Inferior parietal cortex (tissue), 1 donor: ENCODE data around the gene CASP7.
A peak's percentile ranks its signal among the peaks of the same experiment; 100 is the strongest.
"Not testable (repeated sequence)": the region's sequence is repeated elsewhere in the genome, so short reads cannot be mapped to it uniquely, and the experiment has no call there.

Source experiments
- DNase-seq: peaks from one replicate; pipeline ENCODE4 v3.0.0-alpha.2; 2016; ENCODE audit errors: extremely low spot score

The CASP7 gene

DNA sequence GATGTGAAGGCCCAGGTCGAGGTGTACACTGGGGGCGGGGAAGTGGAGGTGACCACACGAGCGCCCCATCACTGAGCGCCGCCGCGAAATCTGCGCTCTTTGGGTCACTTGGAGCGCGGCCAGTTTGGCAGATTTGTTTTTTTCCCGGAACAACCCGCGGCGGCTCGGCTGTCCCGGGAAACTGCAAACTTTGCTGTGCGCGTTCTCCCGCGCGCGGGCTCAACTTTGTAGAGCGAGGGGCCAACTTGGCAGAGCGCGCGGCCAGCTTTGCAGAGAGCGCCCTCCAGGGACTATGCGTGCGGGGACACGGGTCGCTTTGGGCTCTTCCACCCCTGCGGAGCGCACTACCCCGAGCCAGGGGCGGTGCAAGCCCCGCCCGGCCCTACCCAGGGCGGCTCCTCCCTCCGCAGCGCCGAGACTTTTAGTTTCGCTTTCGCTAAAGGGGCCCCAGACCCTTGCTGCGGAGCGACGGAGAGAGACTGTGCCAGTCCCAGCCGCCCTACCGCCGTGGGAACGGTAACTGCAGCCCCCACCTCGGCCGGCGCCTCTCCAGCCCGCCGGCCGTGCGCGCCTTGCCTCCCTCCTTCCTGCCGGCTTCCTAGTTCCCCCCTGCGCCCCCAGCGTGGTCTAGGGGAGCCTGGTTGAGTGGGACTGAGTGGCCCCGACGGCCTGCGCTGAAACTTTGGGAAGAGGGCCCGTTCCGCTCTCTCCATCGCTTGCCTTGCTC lies at the start of gene CASP7:
Gene CASP7, plus strand, starts transcription at position 450 of the 727 bp plus-strand sequence. CDS start 17,582 bp downstream, outside the sequence.
- DNase-seq: peak; percentile 44

DNA sequence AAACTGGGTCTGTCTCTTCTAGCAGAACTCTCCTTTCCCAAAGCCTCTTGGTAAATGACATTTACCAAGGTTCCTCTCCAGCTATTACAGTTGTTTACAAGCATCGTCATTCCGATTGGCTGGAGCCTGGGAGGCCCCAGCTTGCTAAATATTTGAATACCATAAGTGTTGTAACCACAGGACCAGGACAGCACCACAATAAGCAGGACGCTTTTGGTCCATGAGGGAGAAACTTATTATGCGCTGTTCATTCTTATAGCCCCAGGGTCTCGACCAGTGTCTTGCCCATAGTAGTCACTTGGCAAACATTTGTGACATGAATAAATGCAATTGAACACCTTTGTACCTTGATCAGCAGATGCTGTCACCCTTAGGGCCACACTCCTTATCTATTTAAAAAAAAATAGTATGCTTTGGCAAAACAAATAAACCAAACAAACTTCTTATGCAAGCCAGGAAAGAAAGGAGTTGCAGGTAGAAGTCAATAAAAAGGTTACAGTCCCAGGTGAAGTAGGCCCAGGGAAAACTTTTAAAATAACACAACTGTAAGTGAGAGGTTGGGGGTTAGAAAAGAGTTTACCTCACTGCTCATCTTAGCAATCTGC lies 48.7 kb upstream of the CASP7 start:
- DNase-seq: no peak

DNA sequence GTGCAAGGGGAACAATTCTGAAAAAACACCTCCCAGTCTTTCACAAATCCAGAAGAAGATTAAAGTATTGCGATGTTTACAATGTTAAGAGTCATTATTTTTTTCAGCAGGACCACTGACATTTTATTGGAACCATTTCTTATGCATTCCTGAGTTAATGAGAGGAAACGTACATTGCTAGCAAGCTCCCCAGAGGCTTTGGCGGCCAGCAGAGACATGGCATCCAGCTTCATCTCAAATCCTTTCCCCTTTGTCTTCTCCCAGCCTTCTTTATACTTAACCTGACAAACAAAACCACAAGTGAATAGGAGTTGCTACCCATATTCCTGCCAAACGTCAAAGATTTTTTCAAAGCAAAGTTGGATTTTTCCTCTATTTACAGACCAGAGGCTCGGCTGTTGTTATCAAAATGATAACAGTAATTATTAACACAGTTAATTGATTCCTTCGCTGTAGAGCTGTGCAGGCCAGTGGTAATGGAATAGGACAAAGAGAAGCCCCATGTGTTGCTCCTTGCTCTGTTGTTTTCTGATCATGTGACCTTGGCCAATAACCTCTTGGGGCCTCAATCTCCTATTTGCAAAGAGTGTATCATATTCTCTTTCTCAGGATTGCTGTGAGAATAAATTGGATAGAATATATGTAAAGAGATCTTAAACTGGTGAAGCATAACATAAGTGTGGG lies 47.9 kb upstream of the CASP7 start:
- DNase-seq: no peak

DNA sequence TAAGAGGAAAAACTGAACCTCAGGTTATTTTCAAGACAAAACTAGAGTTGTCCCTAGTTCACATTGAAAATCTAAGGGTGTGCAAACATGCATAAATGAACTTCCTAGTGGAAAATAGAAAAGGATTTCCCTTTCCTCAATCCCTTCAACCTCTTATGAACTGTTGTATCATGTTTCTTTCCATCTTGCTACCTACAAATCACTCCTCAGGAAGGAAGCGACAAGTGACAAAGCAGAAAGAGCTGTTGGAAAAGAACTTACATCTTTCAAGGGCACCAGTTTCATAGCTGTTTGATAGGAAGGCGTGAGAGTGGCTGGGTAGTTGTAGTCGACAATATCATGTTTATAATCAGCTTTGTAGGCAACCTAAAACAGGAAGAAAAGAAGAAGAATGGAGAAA lies 39.7 kb upstream of the CASP7 start:
- no peak for DNase-seq

DNA sequence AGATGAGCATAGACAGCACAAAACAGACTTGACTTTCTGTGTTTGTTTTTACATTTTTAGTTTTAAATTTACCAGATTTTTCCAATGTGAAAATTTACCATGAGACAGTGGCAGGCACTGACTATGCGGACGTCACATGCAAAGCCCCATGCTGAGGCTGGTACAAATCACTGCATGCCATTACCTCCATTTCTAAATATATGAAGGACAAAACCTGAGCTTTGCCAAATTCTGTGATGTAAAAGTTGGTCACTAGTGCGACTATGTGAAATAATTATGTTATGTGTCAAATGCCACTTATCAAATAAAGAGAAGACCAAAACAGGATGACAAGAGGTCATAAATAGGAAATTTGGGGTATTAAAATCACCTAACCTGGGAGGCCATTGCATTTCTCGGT lies 38.0 kb upstream of the CASP7 start:
- no peak for DNase-seq

DNA sequence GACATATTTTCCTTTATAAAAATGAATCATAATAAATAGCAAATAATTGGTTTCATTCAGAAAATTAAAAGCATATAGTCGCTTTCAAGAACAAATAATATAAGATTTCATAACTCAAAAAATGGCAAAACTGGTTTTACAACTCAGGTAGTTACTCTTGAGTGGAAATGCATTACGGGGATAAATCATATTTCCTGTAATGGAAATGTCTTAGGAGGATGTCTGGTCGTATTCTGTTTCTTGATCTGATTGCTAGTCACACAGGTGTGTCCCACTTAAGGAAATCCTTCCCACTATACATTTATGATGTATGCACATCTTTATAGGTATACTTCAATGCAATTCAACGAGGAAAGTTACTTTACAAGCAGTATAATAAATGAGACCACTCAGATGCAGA lies 36.5 kb upstream of the CASP7 start:
- DNase-seq: no peak

DNA sequence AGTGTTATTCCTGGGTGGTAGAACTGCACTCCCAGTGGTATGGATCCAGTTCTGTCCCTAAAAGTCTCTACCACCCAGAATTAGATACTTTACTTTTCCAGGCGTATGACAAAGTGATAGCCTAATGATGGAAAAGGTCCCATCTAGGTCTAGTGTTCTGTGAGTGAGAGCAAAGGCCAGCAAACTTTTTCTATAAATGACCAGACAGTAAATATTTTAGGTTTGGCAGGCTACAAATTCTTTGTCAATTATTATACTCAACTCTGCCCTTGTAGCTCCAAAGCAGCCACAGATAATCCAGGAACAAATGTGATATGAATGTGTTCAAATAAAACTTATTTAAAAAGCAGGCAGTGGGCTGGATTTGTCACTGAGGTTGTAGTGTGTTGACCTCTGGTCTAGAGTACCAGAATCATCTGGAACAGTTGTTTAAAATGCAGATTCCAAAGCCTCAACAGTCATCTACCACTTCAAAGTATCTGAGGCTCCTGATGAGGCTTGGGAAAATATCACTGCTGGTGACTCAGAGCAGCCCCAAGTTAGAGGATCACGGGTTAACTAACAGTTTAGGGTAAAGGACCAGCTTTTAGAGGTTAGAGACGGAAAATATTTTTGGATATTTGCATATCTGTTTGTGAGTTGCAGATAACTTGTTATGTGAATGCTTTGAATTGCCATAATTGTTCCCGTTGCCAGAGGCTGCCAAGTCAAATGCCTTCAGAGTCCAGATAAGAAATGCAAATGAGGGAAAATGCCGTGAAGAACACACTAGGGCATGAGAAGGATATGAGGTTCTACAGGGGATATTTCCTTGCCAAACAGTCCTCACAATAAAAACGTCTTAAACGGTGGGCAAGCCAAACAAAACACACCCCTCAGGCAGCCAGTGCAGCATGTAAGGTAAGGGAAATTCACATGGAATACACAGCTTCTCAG lies 35.3 kb upstream of the CASP7 start:
- no peak for DNase-seq

DNA sequence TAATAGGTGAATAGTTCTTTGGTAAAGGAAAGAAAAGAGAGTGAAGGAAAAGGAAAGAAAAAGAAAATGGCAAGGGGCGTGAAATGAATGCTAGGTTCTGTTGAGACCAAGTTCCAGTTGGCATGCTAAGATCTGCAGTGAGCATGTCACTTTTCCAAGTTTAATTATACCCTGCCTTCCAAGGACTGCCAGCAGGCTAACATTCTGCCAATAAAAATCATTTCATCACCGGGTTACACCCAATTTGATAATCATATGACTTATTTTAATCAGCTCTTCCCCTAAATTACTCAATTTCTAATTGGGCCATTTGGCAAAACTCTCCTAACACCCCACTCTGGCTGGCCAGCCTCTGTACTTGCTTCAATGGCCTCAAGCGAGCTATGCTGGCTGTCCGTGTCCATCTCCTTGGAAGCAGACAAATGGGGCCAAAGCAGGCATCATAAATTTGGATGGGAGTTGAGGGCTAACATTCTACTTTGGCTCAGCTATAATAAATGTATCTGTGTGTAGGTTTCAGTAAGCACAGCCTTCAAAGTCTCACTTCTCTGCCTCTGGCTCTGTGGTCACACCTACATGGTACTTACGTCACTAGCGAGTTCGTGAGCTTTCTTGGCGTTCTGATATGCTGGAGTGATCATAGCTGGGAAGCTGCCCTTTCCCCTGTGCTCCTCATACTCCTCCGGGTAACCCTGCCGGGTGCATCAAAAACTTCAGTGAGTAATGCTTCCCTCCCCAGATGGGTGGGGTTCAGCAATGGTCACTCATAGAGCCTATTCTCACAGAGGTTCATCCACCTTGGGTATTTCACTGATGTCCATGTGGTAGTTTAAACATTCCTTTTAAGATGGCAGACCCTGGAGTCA lies 33.1 kb upstream of the CASP7 start:
- DNase-seq: peak; percentile 24

DNA sequence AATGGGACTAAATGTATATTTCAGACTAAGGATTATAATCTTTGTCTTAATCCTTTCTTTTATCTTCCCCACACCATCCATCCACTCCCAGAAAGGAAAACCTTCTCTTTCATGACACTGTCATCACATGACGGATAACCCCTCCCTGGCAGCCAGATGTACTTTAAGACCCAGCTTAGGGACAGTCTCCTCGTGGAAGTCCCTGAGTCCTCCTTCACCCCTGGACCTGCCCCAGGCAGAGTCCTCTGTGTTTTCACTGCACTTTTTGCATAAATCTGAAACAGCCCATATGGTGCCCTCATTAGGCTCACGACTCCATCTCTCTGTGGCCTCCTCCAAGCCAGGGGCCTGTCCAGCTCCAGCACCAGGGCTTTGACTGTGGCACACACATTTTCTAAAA lies 31.9 kb upstream of the CASP7 start:
- DNase-seq: no peak

DNA sequence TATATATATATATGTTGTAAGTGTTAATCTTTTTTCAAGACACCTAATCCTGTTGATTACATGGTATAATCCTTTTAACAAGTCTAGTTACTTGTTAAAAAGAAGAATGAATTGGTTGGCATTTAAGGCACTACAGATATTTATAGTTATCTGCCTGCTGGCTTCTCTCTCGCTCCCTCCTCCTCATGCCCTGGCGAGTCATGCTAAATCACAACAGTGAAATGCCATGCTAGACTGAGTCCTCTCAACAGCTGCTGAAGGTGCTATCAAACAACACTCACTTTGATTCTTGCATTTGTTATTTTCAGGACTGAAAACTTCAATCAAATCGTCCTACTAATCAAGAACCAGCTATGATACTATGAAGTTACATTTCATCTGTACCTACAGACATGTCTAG lies 31.2 kb upstream of the CASP7 start:
- peak; percentile 22 for DNase-seq

DNA sequence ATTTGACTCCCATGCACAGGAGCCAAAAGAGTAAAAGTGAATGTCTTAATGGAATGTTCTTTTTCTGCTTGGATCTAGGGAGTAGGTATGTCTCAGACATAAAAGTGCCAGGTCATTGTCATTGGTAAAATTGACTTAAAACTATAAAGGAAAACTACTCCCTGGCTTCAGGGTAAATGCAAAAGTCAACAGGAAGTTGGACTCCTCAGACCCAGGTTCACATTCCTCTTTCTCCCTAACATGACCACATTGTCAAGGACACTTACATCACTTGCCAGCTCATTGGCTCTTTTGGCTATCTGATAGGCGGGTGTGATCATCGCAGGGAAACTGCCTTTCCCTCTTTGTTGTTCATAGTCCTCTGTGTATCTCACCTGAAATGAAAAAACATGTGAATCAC lies 29.5 kb upstream of the CASP7 start:
- DNase-seq: no peak

DNA sequence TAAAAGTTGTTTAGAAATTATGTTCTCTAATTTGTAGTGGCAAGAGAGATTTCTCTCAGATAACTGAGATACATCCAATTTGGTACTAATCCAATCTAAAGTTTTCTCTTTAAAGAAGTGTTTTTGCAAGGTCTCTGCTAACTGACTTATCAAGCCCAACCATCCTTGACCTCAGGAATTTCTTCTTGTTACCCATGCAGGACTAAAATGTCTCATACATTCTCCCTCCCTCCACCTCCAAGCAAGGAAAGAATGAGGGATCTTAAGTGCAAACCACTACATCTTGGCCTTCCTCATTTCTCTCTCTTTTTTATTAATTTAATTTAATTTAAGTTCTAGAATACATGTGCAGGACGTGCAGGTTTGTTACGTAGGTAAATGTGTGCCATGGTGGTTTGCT lies 28.7 kb upstream of the CASP7 start:
- no peak for DNase-seq

DNA sequence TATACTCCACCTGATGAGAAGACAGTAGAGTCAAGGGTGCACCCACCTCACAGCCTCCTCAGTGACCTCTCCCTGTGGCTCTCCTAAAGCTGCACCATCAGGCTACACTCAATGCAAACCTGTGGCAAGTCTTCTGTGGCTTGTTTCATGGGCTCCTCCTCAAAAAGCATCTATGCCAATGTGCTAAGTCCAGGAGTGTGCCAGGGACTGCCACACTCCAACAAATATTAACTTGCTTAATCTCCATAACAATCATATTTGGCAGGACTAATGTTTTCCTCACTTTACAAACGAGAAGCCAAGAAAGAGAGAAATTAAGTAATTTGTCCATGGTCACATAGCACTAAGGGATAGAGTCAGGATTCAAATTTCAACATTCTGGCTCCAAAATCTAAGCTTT lies 27.8 kb upstream of the CASP7 start:
- no peak for DNase-seq

DNA sequence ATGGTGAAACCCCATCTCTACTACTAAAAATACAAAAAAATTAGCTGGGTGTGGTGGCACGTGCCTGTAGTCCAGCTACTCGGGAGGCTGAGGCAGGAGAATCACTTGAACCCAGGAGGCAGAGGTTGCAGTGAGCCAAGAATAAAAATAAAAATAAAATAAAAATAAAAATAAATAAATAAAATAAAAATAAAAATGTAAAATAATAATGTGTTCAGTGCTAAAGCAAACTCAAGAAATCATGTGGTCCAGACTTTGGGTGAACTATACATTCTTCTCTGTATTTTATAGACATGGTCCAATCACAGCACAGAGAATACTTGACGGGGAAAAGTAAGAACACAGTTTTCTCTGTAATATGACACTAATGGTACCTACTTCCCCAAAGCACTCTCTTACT lies 27.3 kb upstream of the CASP7 start:
- not testable (repeated sequence) for DNase-seq

DNA sequence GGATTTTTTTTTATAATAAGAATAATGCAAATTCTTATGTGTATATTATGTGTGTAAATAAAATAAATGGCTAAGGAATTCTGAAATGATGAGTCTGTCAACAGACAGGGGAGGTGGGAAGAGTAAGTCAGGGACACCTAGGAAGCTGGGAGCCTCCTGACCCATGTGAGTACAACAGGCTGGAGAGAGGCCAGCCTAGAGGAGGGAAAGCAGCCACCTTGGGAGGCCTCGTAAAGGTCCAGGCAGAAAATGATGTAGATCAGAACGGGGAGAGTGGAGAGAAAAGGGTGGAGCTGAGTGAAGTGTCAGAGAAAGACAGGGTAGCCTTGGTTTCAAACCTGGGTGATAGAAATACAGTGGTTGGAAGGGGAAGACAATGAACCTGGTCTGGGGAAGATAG lies 22.8 kb upstream of the CASP7 start:
- no peak for DNase-seq

DNA sequence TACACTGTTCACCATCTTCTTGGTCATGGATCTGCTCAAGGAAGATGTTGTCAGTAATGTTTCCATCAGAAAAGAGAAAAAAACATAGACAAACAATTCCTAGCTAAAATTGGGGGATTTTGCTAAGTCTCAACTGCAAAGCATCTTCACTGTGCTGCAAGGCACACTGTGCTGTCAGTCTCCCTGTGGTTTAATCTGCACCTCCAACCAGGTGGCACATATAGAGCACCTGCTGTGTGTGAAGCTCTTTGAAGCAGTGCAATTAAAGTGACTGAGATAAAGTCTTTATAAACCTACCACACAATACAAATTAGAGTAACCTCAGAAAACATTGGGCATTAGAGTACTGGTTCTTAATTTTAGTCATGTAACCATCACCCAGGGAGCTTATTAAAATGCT lies 22.2 kb upstream of the CASP7 start:
- DNase-seq: no peak

DNA sequence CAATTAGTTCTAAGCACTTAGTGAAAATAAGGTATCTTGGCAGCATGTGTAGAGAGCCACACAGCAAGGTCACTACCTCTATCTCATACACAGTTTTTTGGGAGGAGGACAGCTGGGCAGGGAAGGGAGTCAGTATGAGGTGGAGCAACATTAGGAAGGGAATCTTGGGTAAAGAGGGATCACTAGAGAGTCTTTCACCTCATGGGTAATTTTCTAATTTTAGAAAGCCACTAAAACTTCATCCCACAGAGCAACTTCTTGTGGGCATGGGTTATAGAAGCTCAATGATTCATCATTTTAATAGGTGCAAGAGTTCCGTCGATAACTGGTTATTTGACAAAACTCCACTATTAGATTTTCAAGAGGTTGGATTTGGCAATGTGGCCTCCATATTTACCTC lies 18.4 kb upstream of the CASP7 start:
- no peak for DNase-seq

DNA sequence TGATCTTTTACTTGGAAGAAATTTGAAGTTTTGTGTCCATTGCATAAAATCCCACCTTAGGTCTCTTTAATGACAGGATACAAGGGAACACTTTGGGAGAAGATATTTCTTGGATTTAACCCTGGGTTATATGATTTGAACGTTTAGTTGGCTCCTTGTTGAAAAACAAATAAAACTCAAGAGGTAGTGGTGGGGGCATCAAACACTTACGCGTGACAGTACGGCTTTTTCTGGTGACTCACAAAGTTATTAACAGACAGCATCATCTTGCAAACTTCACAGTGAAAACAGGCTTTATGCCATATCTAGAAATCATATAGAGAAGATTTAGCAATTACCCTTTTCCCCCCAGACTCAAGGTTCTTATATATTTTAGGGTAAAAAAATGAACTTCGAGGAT lies 16.6 kb upstream of the CASP7 start:
- DNase-seq: no peak

DNA sequence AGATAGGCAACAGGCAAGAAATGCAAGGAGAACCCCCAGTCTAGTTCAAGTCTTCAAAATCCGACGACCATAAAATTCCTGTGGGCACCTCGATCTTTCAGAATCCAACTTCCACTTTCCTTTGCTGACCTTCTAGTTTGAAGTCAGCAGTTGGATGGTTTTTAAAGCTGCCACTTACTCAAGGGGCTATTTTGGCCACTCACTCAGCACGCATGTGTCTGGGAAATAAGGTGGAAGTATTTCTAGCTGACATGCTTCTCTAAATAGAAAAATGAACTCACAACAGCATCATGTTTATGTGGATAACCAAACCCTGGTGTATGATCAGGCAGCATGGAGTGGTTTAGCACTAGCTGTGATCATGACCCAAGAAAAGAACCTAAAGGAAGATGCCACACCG lies 15.8 kb upstream of the CASP7 start, which contains the start of gene NRAP:
Gene NRAP, minus strand, starts transcription at position 134 of the 400 bp plus-strand sequence. CDS start 159 bp downstream, outside the sequence.
- no peak for DNase-seq

DNA sequence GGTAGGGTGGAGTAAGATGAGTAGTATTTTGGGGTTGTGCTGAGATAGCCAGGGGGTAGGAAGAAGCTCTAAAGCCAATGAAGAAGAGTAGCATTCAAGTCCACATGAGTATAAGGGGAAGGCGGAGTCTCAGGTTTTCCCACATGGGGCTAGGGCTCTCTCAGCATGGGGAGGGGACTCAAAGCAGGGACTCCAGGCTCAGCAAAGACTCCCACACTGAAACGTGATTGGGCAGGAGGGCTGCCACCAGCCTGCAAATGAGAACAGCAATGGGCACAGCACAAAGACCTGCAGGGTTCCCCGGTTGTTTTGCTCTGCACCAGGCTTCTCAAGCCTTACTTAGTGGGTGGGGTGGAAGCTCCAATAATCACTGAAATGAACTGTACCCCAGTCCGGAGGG lies 14.4 kb upstream of the CASP7 start:
- no peak for DNase-seq

DNA sequence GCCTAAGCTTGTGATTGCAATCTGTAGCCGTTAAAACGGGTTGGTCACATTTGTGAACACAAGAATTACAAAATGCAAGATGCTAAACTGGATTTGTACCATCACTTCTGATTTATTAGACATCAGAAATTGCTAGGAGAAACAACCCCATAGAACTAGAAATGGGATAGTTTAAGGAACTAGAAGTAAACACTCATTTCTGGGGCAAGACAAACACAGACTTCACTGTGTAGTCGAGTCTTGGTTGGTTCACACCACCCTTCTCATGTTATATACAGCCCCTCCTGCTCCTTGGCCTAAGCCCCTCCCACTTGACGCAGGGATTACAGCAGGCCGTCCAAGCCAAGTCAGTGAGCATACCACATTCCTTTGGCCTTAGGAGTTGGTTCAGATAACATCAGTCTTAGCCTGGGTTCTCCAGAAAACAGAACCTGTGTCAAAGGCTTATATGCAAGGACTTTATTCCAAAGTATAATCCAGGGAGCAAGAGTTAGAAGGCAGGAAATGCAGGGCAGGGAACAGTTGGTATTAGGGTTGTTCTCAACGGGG lies 13.8 kb upstream of the CASP7 start:
- DNase-seq: no peak
